ENCODE data around the gene SLC25A23.

The SLC25A23 gene

DNA sequence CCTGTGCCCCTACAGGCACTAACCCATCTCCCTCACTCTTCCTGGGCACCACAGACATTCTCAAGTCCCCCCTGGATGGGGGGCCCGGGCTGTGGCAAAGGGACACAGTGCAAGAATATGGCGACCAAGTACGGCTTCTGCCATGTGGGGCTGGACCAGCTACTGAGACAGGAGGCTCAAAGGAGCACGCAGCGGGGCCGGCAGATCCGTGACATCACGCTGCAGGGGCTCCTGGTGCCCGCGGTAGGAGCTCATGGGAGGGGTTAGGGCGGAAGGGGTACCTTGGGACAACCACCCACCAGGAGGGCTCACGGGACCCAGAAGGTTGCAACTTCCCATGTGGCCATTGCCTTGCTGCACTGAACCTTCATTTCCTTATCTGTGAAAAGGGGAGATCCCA, 63.3 kb downstream of the SLC25A23 start:
- H3K36me3 ChIP-seq (ENCODE audit: low read depth): peaks cover 9% of the 10 kb centered on the region
- H3K27me3 ChIP-seq (ENCODE audit: insufficient read depth, poor library complexity, severe bottlenecking): no peaks in the 10 kb centered on the region
- ATAC-seq (ENCODE audit: low read depth): no peak
- DNase-seq (ENCODE audit: low spot score): no peak
- peaks cover 3% of the 10 kb centered on the region for H3K4me1 ChIP-seq (ENCODE audit: insufficient read depth, poor library complexity, severe bottlenecking)
- no peak for TF ChIP-seq CTCF (IDR thresholded peaks at IDR 0.05; ENCODE audit: poor library complexity, severe bottlenecking)
- H3K4me3 ChIP-seq (ENCODE audit: severe bottlenecking): no peak overlapping the region
- H3K9me3 ChIP-seq (ENCODE audit: severe bottlenecking): no peaks in the 10 kb centered on the region
- H3K27ac ChIP-seq (ENCODE audit: poor library complexity, severe bottlenecking): no peak overlapping the region

DNA sequence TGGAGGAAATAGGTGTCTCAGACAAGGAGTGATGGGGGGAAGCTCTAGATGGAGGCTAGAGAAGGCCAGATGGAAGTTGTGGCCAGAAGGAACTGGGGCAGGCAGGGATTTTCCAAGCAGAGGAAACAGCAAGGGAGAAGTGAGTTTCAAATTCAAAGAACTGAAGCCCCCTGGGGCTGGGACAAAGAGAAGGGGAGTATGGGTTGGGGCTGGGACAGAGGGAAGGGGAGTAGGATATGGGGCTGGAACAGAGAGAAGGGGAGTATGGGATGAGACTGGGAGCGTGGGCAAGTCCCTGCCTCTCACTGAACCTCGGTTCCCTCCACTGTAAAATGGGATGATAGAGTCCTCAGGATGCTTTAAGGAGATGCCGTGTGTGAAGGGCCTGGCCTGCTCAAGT, 64.8 kb downstream of the SLC25A23 start:
- ATAC-seq (ENCODE audit: low read depth) (no peak), DNase-seq (ENCODE audit: low spot score) (no peak)
- no peak overlapping the region for H3K27ac ChIP-seq (ENCODE audit: poor library complexity, severe bottlenecking)
- no peak for TF ChIP-seq CTCF (IDR thresholded peaks at IDR 0.05; ENCODE audit: poor library complexity, severe bottlenecking)
- peaks cover 20% of the 10 kb centered on the region for H3K36me3 ChIP-seq (ENCODE audit: low read depth)
- no peak overlapping the region for H3K4me3 ChIP-seq (ENCODE audit: severe bottlenecking)
- no peaks in the 10 kb centered on the region for H3K27me3 ChIP-seq (ENCODE audit: insufficient read depth, poor library complexity, severe bottlenecking)
- peaks cover 3% of the 10 kb centered on the region for H3K4me1 ChIP-seq (ENCODE audit: insufficient read depth, poor library complexity, severe bottlenecking)
- H3K9me3 ChIP-seq (ENCODE audit: severe bottlenecking): no peaks in the 10 kb centered on the region

- Histone ChIP-seq H3K27me3 (ENCODE audit: insufficient read depth, poor library complexity, severe bottlenecking) (no peaks in the 10 kb centered on the region), H3K9me3 (ENCODE audit: severe bottlenecking) (no peaks in the 10 kb centered on the region), H3K4me3 (ENCODE audit: severe bottlenecking) (peak overlapping the region; percentile 87), H3K4me1 (ENCODE audit: insufficient read depth, poor library complexity, severe bottlenecking) (peaks cover 3% of the 10 kb centered on the region), H3K27ac (ENCODE audit: poor library complexity, severe bottlenecking) (peak overlapping the region; percentile 68), H3K36me3 (ENCODE audit: low read depth) (peaks cover 29% of the 10 kb centered on the region)
- ATAC-seq (ENCODE audit: low read depth) (no peak), DNase-seq (ENCODE audit: low spot score) (no peak)
- TF ChIP-seq CTCF (IDR thresholded peaks at IDR 0.05; ENCODE audit: poor library complexity, severe bottlenecking): no peak
These were observed 65.6 kb downstream of the SLC25A23 start for GRCh38 chr19:6393983-6394412.

GRCh38 chr19:6393074-6393982, 66.3 kb downstream of the SLC25A23 start, which contains the start of gene GTF2F1:
GTF2F1 (minus strand) TSS chr19:6393164; CDS start chr19:6392995, 169 bp downstream.
- Histone ChIP-seq H3K27ac (ENCODE audit: poor library complexity, severe bottlenecking) (peak within 1 kb of the TSS; percentile 68), H3K4me1 (ENCODE audit: insufficient read depth, poor library complexity, severe bottlenecking) (peaks cover 3% of the 10 kb centered on the region), H3K4me3 (ENCODE audit: severe bottlenecking) (peak within 1 kb of the TSS; percentile 87), H3K9me3 (ENCODE audit: severe bottlenecking) (no peaks in the 10 kb centered on the region), H3K27me3 (ENCODE audit: insufficient read depth, poor library complexity, severe bottlenecking) (no peaks in the 10 kb centered on the region), H3K36me3 (ENCODE audit: low read depth) (peaks cover 35% of the 10 kb centered on the region)
- no peak for TF ChIP-seq CTCF (IDR thresholded peaks at IDR 0.05; ENCODE audit: poor library complexity, severe bottlenecking)
- DNase-seq (ENCODE audit: low spot score): peak; percentile 90
- ATAC-seq (ENCODE audit: low read depth): peak; percentile 90
